GM18526 (cell line): Measurements from ENCODE around the gene ADGRD1.

Experiments used
- POLR2A ChIP-seq: IDR thresholded peaks from 3 replicates; pipeline ENCODE4 v1.6.1; 2011; ENCODE audit not compliant: insufficient read length; ENCODE audit errors: extremely low read depth

The ADGRD1 gene

GRCh38 chr12:131094831-131095805, 141.4 kb downstream of the ADGRD1 start:
- no peak for TF ChIP-seq POLR2A

GRCh38 chr12:131095826-131096680, 142.3 kb downstream of the ADGRD1 start:
- TF ChIP-seq POLR2A = no peak

- TF ChIP-seq POLR2A = no peak
Observed at GRCh38 chr12:131096681-131097181, 143.0 kb downstream of the ADGRD1 start.

- TF ChIP-seq POLR2A = no peak
Observed at GRCh38 chr12:131097202-131098177, 143.8 kb downstream of the ADGRD1 start.

- no peak for TF ChIP-seq POLR2A
Observed at GRCh38 chr12:131098178-131098981, 144.7 kb downstream of the ADGRD1 start.

- TF ChIP-seq POLR2A = no peak
Observed at GRCh38 chr12:131100031-131100674, 146.4 kb downstream of the ADGRD1 start.

GRCh38 chr12:131101006-131101405, 147.3 kb downstream of the ADGRD1 start:
- no peak for TF ChIP-seq POLR2A

GRCh38 chr12:131101703-131102492, 148.2 kb downstream of the ADGRD1 start:
- TF ChIP-seq POLR2A = no peak

GRCh38 chr12:131102493-131102931, 148.8 kb downstream of the ADGRD1 start:
- TF ChIP-seq POLR2A = no peak

- TF ChIP-seq POLR2A = no peak
Observed at GRCh38 chr12:131102991-131103668, 149.4 kb downstream of the ADGRD1 start.

- no peak for TF ChIP-seq POLR2A
Observed at GRCh38 chr12:131103669-131104462, 150.2 kb downstream of the ADGRD1 start.
